ENCODE results near the gene DNAJC15. TPM values are rescaled to one million over a fixed set of nuclear protein-coding genes. Genes with fewer than 3 reads are reported as not detected.

DNAJC15 gene
- total RNA-seq, 1 donor from 2014 or later = 20.7 TPM

DNA sequence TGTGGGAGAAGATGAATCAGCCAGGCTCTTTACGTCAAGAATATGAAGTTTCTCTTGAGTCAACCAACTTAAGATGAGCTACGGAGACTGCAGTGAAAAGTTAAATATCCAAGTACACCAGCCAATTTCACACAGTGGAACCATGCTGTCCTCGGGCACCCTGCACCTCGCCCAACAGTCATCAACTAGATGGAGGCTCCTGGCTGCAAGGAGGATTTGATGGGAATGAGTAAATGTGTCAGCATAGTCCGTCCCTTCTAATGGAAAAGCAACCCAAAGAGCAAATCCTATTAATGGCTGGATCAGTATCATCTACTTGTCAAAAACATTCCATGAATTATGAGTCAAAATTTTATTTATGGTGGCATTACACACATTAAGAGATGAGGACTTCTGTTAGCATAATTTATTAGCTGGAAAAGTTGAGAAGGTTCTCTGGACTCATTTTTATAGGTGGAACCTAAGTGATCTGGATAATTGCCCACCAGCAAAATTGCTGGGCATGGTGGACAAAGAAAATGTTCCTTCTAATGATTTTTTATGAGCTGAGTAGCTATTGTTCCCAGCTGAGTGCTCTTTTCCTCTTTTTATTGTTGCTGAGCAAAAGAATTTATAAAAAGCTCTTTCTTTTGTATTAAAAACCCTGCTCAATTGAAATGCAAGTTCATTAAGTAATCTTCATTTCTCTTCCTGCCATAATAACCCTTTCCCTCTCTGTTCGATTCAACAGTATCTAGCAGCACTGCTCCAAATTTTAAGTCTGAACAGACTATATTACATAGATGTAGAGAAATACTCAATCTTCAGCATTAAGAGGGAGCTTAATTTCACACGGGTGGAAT lies 88.4 kb downstream of the DNAJC15 start:
- DNase-seq (ENCODE audit: low spot score) = no peak
- intact Hi-C loops (cut with DNase I) = no loop called here

DNA sequence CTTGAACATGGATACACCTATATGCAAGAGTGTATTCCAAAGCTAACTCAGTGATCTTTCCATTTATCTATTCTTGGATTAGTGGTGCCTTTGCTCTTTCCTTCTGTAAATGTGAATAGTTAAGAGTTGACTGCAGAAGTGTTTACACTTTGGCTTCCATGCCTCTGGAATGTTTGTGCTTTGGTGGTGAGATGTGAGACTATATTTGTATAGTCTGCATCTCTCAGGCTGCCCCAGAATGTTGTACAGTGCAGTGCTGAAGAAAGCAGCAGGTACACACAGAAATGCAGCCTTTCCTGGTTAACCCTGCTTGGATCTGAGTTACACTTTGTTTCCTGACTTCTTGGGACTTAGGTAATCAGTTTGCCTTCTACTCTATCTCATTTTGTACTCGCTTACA lies 90.2 kb downstream of the DNAJC15 start:
- intact Hi-C loops (cut with DNase I) = no loop called here
- no peak for DNase-seq (ENCODE audit: low spot score)

DNA sequence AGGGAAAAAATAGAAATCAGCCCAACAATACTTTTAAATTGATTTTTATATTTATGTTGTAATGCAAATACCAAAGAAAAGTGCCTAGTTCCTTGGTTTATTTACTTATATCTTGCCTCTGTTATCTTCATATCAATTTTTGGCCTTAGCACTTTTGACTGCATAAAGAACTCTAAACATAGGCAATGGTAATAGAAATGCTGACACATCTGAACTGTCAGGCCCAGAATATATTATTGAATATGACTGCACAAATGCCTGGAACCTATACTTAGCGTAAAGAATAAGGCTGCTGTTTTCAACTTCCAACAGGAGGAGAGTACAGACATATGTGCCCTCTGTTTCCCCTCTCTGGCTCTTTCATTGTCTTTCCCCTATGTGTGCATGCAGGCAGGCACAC lies 91.1 kb downstream of the DNAJC15 start:
- DNase-seq (ENCODE audit: low spot score) = no peak
- intact Hi-C loops (cut with DNase I) = no loop called here

DNA sequence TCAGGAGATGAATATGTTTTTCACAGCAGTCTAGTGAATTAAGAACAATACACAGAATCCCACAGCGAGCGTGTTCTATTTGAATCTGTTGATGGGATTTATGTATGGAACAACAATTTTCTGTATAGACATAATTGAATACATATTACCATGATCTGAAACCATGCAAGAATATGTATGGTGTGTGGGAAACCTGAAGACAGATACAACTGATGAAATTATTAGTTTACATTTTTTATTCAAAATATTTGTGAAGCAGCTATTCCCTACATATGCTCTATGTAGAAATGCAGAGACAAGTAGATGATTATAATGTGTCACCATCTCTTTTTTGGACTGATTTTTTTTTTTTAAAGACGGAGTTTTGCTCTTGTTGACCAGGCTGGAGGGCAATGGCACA lies 91.8 kb downstream of the DNAJC15 start:
- intact Hi-C loops (cut with DNase I) = no loop called here
- no peak for DNase-seq (ENCODE audit: low spot score)

DNA sequence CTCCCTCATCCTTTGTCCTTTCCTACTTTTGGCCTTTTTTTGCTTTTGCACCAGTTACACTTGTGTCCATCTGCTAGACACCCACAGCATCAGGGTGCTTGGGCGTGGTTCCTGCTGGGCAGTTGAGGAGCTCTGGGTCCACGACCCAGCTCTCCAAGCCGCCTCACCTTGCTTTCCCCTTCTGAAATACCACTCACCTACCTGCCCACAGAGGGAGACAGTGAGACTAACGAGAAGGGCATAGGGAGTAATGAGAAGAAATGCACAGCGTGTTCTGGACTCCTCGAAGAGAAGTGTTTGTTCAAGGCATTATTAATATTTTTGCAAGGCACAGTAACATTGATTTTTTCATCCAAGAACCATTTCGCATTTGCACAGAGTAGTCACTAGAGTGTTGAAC lies 92.9 kb downstream of the DNAJC15 start:
- intact Hi-C loops (cut with DNase I) = no loop called here
- DNase-seq (ENCODE audit: low spot score) = no peak

DNA sequence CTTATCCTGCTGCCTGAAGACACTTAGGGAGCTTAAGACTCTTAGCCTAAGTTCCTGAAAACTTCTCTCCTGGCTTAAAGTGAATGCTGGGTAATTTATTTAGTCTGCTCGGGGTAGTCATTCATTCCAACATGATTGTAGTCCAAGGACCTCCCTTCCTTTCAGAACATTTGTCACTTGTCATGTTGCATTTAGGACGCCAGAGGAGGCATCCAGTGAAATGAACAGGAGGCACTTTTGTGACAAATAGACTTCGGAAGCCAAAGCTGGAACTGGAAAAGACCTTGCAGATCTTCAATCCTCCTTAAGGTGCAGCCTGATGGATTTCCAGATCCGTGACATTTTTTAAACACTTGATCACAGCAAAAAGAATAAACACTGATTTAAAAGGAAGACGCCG lies 95.1 kb downstream of the DNAJC15 start:
- intact Hi-C loops (cut with DNase I) = no loop called here

DNA sequence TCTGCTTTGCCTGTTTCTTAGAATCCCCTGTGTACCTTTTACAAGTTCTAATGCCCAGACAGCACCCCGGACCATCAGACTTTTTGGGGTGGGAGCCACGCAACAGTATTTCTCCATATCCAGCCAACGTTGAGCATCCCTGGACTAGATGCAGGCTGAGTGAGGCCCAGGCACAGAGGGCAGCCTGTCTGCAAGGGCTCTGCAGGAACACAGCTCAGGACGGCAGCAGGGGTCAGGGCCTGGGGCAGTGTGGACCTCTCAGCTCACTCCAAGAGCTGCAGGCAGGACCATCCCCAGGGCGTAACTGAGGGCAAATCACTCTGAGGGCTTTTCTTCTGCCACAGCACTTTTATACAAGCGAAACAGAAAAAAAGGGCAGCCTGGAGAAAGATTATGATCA lies 95.8 kb downstream of the DNAJC15 start:
- no peak for DNase-seq (ENCODE audit: low spot score)
- intact Hi-C loops (cut with DNase I) = no loop called here

More for the DNA sequence above, 95.1 kb downstream of the DNAJC15 start:
- DNase-seq (ENCODE audit: low spot score) = no peak

DNA sequence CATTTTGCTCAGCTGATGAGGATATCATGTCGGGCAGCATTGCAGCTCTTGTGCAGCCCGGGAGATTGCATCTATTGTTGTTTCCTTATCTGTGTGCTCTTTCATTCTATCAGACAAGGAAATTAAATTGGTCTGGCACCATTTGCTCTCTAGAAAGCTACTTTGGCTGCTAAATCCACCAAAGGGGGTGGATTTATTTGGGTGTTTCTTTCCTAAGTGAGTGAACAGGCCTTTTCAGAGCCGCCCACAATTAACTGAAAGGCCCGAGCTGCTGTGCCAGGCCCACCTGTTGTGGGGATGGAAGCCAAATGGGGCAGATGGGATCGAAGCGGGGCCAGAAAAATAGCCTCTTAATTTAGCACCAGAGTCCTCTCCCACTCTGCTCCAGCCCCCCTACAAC lies 99.4 kb downstream of the DNAJC15 start:
- intact Hi-C loops (cut with DNase I) = no loop called here
- no peak for DNase-seq (ENCODE audit: low spot score)

DNA sequence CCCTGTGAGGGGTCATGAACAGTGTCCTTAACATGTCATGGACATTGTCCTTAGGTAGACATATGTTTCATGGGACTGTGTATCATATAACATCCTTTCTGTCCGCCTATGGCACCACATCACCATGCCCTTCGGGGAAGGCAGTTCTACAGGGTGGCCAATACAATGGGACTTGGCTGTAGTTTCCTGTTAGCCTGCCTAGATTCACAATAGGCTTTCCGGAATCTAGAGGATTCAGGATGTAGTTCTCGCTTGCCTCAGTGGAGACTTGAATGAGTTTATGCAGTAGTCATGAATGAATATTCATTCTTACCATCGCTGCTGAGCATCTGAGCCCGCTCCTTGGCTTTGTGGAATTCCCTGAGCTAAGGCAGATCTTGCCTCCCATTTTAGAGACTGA lies 100.5 kb downstream of the DNAJC15 start:
- no peak for DNase-seq (ENCODE audit: low spot score)
- intact Hi-C loops (cut with DNase I) = no loop called here

DNA sequence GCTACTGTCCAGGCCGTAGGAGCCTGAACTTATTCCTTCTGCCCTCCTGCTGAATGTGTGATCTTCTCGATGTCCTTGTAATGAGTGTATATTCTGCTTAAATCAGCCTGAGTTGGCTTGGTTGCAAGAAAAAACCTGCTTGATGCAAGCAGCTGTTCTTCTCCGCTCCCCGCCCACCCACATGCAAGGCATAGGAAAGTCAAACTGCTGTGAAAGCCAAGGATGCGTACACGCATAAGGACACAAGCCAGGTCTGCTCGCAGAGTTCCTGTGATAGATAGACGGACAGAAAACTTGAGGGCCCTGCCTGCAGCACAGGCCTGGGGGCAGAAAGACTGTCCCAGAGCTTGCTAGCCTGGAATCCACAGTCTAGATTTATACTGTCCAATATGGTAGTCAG lies 101.1 kb downstream of the DNAJC15 start:
- intact Hi-C loops (cut with DNase I) = no loop called here

DNA sequence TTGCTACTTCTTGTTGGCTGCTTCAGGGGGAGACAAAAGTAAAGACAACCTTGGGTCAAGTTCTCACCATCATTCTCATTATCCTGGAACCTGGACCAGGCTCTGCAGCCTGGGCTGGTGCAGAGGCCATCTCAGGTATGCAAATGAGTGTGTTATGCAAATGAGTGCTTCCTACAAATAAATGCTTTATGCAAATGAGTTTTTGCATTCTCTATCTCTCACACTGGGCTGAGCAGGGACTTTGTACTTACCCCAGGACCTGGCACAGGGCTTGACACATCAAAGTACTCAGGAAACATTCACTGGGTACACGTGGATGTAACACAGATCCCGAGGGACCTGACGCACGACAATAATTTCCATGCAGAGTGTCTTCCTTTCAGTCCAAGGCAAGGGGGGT lies 103.0 kb downstream of the DNAJC15 start:
- intact Hi-C loops (cut with DNase I) = loop anchor here (5.0 kb wide), 1 partner anchor 89 kb away; no protein-coding TSS in a partner anchor
- no peak for DNase-seq (ENCODE audit: low spot score)

More for the DNA sequence above, 101.1 kb downstream of the DNAJC15 start:
- no peak for DNase-seq (ENCODE audit: low spot score)

DNA sequence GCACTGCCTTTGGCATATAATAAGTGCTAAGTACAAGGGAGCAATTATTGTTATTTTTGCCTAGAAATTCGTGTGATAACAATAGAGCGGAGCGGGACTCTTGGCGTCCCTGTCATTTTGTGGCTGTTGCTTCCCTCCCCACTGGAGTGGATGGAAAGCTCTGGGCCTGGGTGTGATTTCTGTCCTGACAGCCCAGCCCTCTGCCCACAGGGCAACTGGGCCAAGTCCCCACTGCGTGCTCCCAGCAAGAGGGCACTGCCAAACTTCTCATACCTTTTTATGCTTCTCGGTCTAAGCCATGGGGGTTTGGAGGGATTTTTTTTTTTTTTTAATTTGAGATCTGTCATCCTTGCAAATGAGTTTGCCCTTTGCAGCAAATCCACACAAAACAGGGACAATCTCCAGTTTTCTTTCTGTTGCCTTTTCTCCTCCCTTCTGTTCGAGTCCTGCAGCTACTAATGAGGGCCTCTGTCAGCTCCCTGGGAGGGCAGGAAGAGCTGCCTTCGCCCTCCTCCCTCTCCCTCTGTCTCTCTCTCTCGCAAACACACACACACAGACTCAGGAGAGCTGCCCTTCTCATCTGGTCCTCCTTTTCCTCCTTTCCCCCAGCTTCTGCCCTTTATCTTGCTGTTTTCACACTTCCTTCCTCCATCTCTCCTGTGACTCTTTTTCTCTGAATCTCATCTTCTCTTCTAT lies 103.9 kb downstream of the DNAJC15 start:
- DNase-seq (ENCODE audit: low spot score) = no peak
- intact Hi-C loops (cut with DNase I) = loop anchor here (5.0 kb wide), 1 partner anchor 90 kb away; no protein-coding TSS in a partner anchor

DNA sequence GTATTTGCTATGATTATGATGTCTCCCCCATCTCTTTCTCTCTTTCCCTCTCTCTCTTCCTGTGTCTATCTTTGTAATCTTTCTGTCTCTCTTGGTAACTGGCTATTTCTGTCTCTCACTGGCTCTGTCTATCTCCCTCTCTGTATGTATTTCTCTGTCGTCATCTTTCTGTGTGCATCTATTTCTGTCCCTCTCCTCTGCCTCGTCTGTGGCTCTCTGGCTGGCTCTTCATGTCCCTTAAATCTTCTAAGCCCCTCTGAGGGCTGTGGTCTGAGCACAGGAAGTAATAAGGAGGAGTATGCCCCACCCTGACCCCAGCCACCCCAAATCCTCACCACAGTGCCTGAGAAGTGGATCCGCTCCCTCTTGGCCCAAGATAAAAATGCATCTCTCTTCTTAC lies 104.4 kb downstream of the DNAJC15 start:
- DNase-seq (ENCODE audit: low spot score) = no peak
- intact Hi-C loops (cut with DNase I) = loop anchor here (5.0 kb wide), 1 partner anchor 91 kb away; no protein-coding TSS in a partner anchor

DNA sequence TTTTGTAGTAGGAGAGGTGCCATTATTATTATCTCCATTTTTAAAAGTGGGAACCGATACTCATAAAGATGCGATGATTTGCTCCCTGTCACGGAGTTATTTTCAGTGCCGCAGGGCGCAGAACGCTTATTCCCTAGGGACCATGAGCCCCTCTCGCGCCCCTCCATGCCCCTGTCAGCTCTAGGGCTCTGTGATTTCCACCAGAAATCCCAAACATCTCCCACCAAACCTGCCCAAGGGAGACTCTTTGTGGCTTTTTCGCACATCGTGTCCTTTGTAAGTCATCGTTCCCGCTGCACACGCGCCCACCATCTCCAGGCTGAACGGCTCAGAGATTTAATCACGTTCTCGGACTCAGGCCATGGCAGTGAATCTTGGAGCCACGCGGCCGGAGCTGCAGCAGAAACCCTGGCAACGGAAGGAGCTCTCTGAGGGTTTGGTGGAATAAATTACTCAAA lies 105.1 kb downstream of the DNAJC15 start:
- DNase-seq (ENCODE audit: low spot score) = no peak
- intact Hi-C loops (cut with DNase I) = loop anchor here (5.0 kb wide), 1 partner anchor 91 kb away; no protein-coding TSS in a partner anchor

DNA sequence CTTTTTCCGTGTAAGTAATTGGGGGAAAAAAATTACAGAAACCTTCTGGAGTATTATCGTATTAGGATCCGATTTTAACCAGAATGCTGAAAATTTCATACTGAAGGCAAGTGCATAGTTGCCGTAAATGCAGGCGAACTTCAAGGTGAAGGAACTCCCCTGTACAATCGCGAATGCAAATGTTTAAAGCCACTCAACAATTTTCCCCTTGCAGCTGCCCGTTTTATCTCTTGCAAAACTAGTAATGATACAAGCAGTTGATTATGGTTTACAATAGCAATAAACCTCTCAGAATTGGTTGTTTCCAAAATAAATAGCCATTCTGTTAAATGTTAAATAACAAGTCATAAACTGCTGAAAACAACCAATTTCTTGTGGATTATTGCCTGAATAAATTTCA lies 105.7 kb downstream of the DNAJC15 start:
- DNase-seq (ENCODE audit: low spot score) = no peak
- intact Hi-C loops (cut with DNase I) = loop anchor here (5.0 kb wide), 1 partner anchor 92 kb away; no protein-coding TSS in a partner anchor

DNA sequence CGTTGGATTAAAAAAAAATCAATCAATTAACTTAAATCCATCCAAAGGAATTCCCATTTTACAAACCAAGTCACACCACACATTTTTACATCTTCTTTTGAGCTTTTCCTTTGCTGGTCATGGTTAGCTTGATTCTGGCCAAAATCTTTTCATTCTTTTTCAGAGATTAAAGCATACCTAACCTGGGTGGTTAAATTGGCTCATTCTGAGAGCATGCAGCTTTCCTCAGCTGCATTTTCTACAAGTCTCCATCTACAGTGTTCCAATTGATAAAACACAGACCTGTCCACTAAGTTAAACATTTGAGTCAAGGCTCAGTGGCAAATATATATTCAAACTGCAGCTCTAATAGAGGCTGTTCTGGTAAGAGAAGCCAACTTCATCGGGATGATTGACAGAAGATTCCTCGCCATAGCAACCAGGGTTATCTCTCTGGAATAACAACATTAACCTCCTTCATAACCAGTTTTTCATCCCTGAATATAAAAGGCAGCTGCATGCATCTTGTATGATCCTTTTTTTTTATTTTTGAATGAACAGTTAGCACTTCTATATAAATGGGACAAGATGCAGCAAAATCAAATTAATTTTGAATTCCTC lies 106.2 kb downstream of the DNAJC15 start:
- intact Hi-C loops (cut with DNase I) = loop anchor here (5.0 to 10.0 kb wide), 2 partner anchors 92 to 535 kb away; no protein-coding TSS in a partner anchor
- no peak for DNase-seq (ENCODE audit: low spot score)

DNA sequence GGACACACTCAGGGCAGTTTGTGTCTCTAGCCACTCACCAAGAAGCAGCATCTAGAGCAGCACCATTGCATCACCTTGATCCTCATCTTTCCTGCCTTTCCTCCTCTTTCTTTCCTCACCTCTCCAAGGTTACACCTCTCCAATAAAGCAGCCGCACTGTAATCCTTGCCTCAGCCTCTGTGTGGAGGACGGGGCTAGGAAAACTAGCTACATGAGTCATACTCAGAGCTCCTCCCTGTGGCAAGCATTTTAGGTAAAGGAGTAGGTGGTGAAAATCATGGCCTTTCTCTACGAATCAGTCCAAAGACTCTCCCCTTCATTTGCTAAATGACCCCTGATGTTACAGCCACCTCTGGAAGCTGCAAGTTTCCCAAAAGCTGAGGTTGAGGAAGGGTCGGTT lies 108.9 kb downstream of the DNAJC15 start:
- DNase-seq (ENCODE audit: low spot score) = no peak
- intact Hi-C loops (cut with DNase I) = loop anchor here (2.0 to 10.0 kb wide), 2 partner anchors 163 to 537 kb away; no protein-coding TSS in a partner anchor

DNA sequence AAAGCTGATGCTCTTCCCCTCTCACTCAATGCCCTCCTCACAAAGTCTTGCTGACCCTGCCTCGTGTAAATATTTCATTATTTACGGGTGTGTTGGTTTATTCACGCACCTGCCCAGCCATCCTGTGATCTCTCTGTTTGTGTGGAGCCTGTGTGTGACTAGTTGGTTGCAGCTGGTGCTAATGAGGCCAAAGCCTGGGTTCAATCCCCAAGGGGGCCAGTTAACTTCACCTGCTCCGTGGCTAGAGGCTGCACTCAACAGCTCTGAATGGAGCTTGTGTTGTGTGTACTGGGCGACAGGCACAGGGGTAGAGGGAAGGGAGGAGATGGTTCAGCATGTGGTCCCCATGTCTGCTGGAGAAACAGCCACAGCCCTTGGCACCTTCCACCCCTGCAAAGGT lies 109.5 kb downstream of the DNAJC15 start:
- intact Hi-C loops (cut with DNase I) = loop anchor here (2.0 to 10.0 kb wide), 2 partner anchors 164 to 538 kb away; no protein-coding TSS in a partner anchor
- DNase-seq (ENCODE audit: low spot score) = no peak

DNA sequence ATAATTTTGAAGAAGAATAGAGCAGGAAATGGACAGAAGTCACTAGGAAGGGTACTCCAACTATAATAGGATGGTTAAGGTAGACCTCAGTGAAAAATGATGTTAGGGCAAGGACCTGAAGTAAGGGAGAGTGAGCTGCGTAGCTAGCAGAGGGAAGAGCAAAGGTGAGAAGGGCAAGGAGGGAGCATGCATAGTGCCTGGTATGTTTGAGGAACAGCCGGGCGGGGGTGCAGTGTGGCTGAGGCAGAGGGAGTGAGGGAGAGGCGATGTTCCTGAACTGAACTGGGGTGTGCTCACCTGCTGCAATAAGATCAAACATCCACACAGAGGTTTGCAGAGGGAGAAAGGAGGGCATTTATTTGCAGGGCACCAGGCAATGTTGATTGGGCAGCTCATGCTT lies 110.4 kb downstream of the DNAJC15 start:
- intact Hi-C loops (cut with DNase I) = loop anchor here (2.0 to 10.0 kb wide), 2 partner anchors 165 to 539 kb away; no protein-coding TSS in a partner anchor
- DNase-seq (ENCODE audit: low spot score) = no peak

DNA sequence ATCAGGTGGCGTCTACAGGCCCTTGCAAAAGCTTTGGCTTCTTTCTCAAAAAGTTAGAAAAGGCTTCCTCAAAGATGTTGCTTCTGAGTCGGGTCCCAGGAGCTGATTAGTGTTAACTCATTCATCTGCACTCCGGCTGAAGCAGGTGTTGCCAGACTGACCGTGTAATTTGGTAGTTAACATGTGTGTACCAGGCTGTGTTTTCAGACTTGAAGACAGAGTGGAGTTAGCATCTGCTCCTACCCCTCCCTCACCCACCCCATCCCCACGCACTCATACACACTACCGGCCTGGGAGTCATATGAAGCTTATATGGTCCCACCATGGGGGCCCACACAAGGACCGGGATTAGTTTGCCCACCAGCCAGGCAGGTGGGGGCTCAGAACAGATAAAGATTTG lies 111.5 kb downstream of the DNAJC15 start:
- DNase-seq (ENCODE audit: low spot score) = no peak
- intact Hi-C loops (cut with DNase I) = loop anchor here (10.0 kb wide), 1 partner anchor 540 kb away; no protein-coding TSS in a partner anchor
